GM20000 (cell line): Measurements from ENCODE around the gene XPNPEP2.

Experiments
- DNase-seq: peaks from one replicate; pipeline ENCODE4 v3.0.0; 2012; ENCODE audit warnings: low spot score
- TF ChIP-seq, protein P1 (sequence below): IDR thresholded peaks from 2 replicates; pipeline ENCODE4 v1.5.1; 2012; ENCODE audit warnings: mild to moderate bottlenecking, control low read depth; ENCODE audit errors: extremely low read depth, missing control alignments

Gene XPNPEP2

DNA sequence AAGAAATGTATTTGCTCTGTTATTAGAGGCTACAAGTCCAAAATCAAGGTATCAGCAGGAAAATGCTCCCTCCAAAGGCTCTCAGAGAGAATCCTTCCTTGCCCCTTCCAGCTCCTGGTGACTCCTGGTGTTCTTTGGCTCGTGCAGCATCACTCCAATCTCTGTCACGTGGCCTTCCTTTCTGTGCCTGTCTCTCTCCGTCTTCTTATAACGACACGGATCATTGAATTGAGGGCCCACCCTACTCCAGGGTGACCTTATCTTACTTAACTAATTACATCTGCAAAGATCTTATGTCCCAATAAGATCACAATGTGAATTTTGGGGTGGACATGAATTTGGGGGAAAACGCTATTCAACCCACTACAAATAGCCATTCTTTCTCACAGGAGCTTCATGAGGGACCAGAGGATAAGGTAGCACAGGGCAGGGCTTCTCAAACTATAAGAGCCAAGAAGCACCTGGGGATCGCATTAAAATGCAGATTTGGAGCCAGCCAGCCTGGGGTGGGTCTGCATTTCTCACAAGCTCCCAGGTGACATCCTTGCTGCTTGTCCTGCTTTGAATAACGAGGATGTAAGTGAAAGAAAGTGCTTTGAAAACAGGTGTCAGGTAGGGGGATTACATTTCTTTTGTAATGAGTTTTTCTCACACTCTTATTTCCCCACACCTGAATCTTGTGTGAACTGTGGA, 42.2 kb upstream of the XPNPEP2 start:
- no peak for DNase-seq
- TF ChIP-seq, protein P1, sequence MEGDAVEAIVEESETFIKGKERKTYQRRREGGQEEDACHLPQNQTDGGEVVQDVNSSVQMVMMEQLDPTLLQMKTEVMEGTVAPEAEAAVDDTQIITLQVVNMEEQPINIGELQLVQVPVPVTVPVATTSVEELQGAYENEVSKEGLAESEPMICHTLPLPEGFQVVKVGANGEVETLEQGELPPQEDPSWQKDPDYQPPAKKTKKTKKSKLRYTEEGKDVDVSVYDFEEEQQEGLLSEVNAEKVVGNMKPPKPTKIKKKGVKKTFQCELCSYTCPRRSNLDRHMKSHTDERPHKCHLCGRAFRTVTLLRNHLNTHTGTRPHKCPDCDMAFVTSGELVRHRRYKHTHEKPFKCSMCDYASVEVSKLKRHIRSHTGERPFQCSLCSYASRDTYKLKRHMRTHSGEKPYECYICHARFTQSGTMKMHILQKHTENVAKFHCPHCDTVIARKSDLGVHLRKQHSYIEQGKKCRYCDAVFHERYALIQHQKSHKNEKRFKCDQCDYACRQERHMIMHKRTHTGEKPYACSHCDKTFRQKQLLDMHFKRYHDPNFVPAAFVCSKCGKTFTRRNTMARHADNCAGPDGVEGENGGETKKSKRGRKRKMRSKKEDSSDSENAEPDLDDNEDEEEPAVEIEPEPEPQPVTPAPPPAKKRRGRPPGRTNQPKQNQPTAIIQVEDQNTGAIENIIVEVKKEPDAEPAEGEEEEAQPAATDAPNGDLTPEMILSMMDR = no peak

- TF ChIP-seq, protein P1 = no peak
Measured at GRCh38 chrX:129697204-129697829, 41.5 kb upstream of the XPNPEP2 start.

DNA sequence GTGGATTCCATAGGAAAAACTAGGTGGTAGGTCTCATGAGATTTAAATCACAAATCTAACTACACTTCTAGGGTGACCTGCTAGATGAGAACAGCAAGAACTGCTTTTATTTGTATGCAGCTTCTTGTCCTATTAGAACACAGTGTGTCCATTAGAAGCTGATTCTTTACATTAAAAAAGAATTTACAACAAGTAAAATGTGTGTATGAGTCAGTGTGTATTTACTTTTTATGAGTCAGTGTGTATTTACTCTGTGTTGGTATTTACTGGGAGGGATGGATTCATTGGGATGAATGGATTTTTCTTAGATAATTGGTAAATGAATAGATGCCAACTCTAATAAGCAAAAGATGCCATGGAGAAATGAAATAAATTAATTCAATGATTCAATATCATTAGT, 40.6 kb upstream of the XPNPEP2 start:
- TF ChIP-seq, protein P1 = no peak
- DNase-seq = no peak

More at GRCh38 chrX:129697204-129697829, 41.5 kb upstream of the XPNPEP2 start:
- no peak for DNase-seq

GRCh38 chrX:129700536-129700935, 38.2 kb upstream of the XPNPEP2 start:
- DNase-seq = no peak
- TF ChIP-seq, protein P1 = no peak

DNA sequence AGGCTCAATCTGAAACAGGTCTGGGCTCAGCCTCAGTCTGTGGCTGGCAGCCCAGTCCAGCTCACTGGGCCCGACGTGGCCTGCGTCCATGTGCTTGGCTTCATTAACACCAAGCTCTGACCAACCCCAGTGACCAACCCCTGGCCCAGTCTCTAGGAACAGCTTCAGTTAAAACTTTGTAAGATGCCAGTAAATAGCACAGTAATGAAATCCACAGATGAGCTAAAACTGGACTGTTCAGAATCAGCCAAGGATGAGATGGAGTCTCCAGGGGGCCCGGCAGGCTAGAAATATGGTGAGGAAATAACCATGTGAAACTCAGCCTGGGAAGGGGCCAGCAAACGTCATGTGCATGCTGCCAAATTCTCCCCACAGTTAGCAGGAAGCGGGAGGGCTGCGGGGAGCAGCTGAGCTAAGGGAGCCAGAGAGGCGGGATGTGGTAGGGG, 37.1 kb upstream of the XPNPEP2 start:
- TF ChIP-seq, protein P1 = no peak
- DNase-seq = no peak

DNA sequence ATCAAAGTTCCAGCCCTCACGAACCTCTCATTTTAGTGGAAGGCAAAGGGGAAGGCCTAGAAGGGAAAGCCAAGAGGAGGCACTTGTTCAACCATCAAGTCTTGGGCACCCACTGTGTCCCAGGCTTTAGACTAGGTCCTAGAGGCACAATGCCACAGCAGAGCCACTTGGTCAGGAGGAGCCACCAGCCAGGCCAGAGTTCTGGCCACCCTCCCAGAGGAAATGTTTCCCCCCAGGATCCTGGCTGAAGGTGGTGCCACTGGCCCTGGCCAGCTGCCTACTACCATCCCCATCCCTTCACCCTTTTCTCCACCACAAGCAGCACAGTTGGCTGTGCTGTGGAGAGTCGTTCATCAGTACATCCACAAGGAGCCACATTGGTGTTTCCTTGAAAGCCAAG, 34.3 kb upstream of the XPNPEP2 start:
- TF ChIP-seq, protein P1 = no peak

GRCh38 chrX:129705377-129705925, 33.3 kb upstream of the XPNPEP2 start:
- DNase-seq = no peak
- TF ChIP-seq, protein P1 = no peak

More for the DNA sequence above, 34.3 kb upstream of the XPNPEP2 start:
- DNase-seq = no peak
